ENCODE measurements around the gene RNF145.

RNF145 gene

DNA sequence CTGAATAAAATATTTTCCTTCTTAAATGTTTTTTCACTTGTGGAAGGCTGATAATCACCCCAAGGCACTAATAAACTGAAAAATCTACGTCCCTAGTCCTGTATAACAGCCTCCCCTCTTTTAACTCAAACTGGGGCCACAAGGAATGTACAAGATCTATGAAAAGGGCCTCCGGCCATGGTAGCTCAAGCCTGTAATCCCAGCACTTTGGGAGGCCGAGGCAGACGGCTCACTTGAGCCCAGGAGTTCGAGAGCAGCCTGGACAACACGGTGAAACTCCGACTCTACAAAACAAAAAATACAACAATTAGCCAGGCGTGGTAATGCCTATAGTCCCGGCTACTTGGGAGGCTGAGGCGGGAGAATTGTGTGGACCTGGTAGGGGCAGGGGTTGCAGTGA, 23.6 kb downstream of the RNF145 start:
- Histone ChIP-seq H3K9me3 (replicated peaks; ENCODE audit: low read length) (no peaks in the 10 kb centered on the region), H3K9ac (ENCODE audit: low read depth, low read length) (peak overlapping the region; percentile 68), H3K4me2 (ENCODE audit: low read length) (no peak overlapping the region), H3K4me3 (ENCODE audit: low read length) (no peak overlapping the region), H3K4me1 (ENCODE audit: control insufficient read depth, insufficient read depth, low read length) (peaks cover 58% of the 10 kb centered on the region), H3K27me3 (ENCODE audit: control insufficient read depth, insufficient read depth, low read length) (no peaks in the 10 kb centered on the region), H3K36me3 (ENCODE audit: insufficient read depth, low read length) (peaks cover 10% of the 10 kb centered on the region)

DNA sequence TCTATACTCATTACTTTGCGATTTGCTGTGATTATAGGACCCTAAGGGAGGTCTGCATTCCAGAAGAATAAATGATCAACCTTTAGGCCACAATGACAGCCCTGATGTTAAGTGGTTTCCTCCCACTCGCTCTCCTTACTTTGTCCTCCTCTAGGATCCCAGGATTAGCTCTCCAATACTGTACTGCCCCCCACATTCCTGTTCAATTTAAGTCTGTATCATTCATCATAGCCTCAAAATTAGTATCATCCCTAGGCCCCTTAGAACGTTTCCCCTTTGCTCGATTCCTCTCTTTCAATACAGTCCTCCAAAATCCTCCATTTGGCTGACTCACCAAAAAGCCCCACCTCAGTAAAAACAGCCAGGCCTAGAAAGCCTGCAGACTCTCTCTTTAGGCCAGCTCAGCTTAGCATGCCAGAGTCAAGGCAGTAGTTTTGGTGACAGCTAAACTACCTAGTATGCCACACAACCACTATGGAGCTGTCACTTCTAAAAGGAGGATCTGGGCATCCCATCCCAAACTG, 24.4 kb downstream of the RNF145 start:
- Histone ChIP-seq H3K27me3 (ENCODE audit: control insufficient read depth, insufficient read depth, low read length) (no peaks in the 10 kb centered on the region), H3K4me3 (ENCODE audit: low read length) (peak overlapping the region; percentile 9), H3K9me3 (replicated peaks; ENCODE audit: low read length) (no peaks in the 10 kb centered on the region), H3K9ac (ENCODE audit: low read depth, low read length) (peak overlapping the region; percentile 68), H3K36me3 (ENCODE audit: insufficient read depth, low read length) (peaks cover 12% of the 10 kb centered on the region), H3K4me2 (ENCODE audit: low read length) (peak overlapping the region; percentile 76), H3K4me1 (ENCODE audit: control insufficient read depth, insufficient read depth, low read length) (peaks cover 62% of the 10 kb centered on the region)

DNA sequence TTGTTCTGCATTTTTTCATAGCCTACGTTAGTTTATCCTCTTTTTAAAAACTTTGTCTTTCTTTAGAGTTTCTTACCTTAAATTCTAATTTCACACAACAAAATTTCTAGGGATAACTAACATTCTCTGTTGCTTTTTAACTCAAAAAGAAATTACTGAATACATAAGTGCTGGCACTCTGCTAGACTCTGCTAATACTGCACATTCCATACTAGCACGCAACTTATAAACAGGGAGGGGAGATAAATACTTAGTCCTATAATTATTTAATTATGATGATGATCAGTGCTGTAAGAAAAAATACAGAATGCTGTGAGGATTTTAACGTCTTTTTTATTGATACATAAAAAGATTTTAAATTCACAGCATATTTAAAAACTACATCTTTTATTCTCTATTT, 25.1 kb downstream of the RNF145 start:
- Histone ChIP-seq H3K4me3 (ENCODE audit: low read length) (no peak overlapping the region), H3K9ac (ENCODE audit: low read depth, low read length) (peak overlapping the region; percentile 68), H3K9me3 (replicated peaks; ENCODE audit: low read length) (no peaks in the 10 kb centered on the region), H3K27me3 (ENCODE audit: control insufficient read depth, insufficient read depth, low read length) (no peaks in the 10 kb centered on the region), H3K4me1 (ENCODE audit: control insufficient read depth, insufficient read depth, low read length) (peaks cover 62% of the 10 kb centered on the region), H3K4me2 (ENCODE audit: low read length) (peak overlapping the region; percentile 76), H3K36me3 (ENCODE audit: insufficient read depth, low read length) (peaks cover 7% of the 10 kb centered on the region)

DNA sequence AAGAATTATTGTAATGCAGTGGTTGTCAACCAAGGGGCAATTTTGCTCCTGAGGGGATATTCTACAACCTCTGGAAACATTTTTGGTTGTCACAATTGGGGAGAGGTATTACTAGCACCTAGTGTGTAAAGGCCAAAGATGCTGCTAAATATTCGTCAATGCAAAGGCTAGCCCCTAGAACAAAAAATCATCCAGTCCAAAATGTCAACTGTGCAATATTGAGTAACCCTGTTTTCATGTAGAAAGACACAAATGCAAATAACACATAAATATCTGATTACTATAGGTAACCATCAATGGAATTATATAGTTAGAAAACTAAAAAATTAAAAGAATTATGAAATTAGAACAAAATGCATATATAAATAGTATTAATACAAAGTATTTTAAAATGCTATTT, 26.1 kb downstream of the RNF145 start:
- Histone ChIP-seq H3K4me1 (ENCODE audit: control insufficient read depth, insufficient read depth, low read length) (peaks cover 66% of the 10 kb centered on the region), H3K36me3 (ENCODE audit: insufficient read depth, low read length) (peaks cover 7% of the 10 kb centered on the region), H3K4me3 (ENCODE audit: low read length) (no peak overlapping the region), H3K4me2 (ENCODE audit: low read length) (no peak overlapping the region), H3K27me3 (ENCODE audit: control insufficient read depth, insufficient read depth, low read length) (no peaks in the 10 kb centered on the region), H3K9ac (ENCODE audit: low read depth, low read length) (no peak overlapping the region), H3K9me3 (replicated peaks; ENCODE audit: low read length) (no peaks in the 10 kb centered on the region)

DNA sequence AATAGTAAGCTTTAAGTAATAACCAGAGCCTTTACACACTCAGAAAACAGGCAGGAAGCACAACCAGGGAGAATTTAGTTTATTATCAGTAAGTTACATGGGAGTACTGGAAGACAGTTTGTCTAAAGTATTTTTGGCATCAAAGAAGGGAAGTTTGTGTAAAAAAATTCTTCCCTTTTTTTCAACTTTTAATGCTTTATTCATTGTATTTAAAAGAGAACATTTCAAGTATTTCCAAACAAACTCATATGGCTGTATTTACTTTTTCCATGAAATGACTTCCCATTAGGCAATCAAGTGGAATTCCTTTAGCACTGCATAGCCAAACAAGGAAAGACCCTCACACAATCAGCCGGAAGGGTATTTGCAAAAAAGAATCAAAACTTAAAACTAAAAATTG, 26.7 kb downstream of the RNF145 start:
- H3K27me3 ChIP-seq (ENCODE audit: control insufficient read depth, insufficient read depth, low read length) = no peaks in the 10 kb centered on the region
- H3K4me2 ChIP-seq (ENCODE audit: low read length) = no peak overlapping the region
- H3K9ac ChIP-seq (ENCODE audit: low read depth, low read length) = no peak overlapping the region
- peaks cover 7% of the 10 kb centered on the region for H3K36me3 ChIP-seq (ENCODE audit: insufficient read depth, low read length)
- no peak overlapping the region for H3K4me3 ChIP-seq (ENCODE audit: low read length)
- H3K4me1 ChIP-seq (ENCODE audit: control insufficient read depth, insufficient read depth, low read length) = peaks cover 66% of the 10 kb centered on the region
- H3K9me3 ChIP-seq (replicated peaks; ENCODE audit: low read length) = no peaks in the 10 kb centered on the region

DNA sequence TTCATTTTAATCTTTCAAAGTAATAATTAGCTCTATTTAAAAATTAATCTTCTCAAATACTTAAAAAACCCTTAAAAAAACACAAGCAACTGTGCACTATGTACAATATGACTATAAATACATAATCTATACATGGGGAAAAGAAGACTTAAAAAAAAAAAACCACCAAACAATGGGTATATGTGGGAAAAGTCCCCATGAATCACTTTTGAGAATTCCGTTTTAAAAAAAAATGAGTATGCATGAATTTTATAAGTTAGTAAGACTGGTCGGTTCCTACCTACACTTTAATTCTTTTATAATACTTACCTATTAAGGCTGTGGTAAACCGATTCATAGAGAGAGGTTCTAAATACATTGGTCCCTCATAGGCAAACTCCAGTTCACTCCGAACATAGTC, 27.7 kb downstream of the RNF145 start:
- Histone ChIP-seq H3K9ac (ENCODE audit: low read depth, low read length) (no peak overlapping the region), H3K9me3 (replicated peaks; ENCODE audit: low read length) (no peaks in the 10 kb centered on the region), H3K27me3 (ENCODE audit: control insufficient read depth, insufficient read depth, low read length) (no peaks in the 10 kb centered on the region), H3K36me3 (ENCODE audit: insufficient read depth, low read length) (peaks cover 7% of the 10 kb centered on the region), H3K4me3 (ENCODE audit: low read length) (no peak overlapping the region), H3K4me1 (ENCODE audit: control insufficient read depth, insufficient read depth, low read length) (peaks cover 65% of the 10 kb centered on the region), H3K4me2 (ENCODE audit: low read length) (no peak overlapping the region)

DNA sequence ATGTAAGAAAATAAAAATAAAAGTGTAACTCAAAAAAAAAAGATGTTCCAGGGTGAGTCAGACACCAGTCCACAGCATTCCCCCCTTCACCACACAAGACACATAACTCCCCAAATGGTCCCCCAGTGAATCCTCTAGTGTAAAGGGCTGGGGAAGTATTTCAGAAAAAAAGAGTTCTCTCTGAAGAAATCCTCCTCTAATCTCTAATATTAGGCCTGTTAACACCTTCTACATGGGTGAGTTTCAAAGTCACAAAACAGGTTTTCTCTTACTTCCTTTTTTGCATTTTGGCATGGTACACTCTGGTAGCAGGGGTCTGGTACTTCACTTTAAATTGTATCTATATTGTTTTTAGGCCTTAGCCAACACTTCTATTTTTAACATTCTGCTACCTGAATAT, 28.2 kb downstream of the RNF145 start:
- Histone ChIP-seq H3K4me3 (ENCODE audit: low read length) (no peak overlapping the region), H3K4me2 (ENCODE audit: low read length) (no peak overlapping the region), H3K9ac (ENCODE audit: low read depth, low read length) (no peak overlapping the region), H3K4me1 (ENCODE audit: control insufficient read depth, insufficient read depth, low read length) (peaks cover 60% of the 10 kb centered on the region), H3K27me3 (ENCODE audit: control insufficient read depth, insufficient read depth, low read length) (no peaks in the 10 kb centered on the region), H3K9me3 (replicated peaks; ENCODE audit: low read length) (no peaks in the 10 kb centered on the region), H3K36me3 (ENCODE audit: insufficient read depth, low read length) (peaks cover 10% of the 10 kb centered on the region)

DNA sequence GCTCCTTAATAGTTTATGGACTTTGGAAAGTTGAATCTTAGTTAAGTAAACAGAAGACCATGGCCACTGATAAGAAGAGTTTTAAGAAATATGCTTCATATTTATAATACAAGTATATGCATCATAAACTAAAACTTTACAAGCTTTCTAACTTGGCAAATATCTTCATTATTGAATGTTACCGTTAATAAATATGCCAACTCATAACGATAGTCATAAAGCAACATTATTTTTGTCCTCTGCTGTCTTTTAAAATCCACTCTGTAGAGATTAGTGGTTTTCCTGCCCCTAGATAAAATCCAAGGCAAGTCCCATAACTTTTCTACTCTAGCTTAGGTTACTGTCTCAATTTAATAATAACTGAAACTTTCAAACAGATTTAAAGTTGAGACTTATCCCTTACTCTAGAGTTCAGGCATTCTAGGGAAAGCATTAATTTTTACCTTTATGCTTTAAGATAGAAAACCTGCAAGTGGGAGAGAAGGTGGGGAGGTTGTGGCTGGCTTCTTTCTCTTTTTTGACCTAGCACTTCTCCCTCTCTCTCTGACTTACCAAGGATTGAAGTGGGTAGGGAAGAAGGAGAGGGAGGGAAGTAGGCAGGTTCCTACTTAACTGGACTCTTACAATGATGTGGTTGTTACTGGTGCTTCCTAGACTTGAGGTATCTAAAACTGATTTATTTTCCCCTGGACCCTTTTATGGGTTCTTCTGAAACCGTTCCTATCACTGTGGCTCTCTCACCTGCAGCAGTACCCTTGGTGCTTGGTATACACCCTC, 29.6 kb downstream of the RNF145 start:
- Histone ChIP-seq H3K36me3 (ENCODE audit: insufficient read depth, low read length) (peaks cover 20% of the 10 kb centered on the region), H3K27me3 (ENCODE audit: control insufficient read depth, insufficient read depth, low read length) (no peaks in the 10 kb centered on the region), H3K9ac (ENCODE audit: low read depth, low read length) (peak overlapping the region; percentile 55), H3K4me3 (ENCODE audit: low read length) (no peak overlapping the region), H3K4me1 (ENCODE audit: control insufficient read depth, insufficient read depth, low read length) (peaks cover 46% of the 10 kb centered on the region), H3K9me3 (replicated peaks; ENCODE audit: low read length) (no peaks in the 10 kb centered on the region), H3K4me2 (ENCODE audit: low read length) (peak overlapping the region; percentile 32)

DNA sequence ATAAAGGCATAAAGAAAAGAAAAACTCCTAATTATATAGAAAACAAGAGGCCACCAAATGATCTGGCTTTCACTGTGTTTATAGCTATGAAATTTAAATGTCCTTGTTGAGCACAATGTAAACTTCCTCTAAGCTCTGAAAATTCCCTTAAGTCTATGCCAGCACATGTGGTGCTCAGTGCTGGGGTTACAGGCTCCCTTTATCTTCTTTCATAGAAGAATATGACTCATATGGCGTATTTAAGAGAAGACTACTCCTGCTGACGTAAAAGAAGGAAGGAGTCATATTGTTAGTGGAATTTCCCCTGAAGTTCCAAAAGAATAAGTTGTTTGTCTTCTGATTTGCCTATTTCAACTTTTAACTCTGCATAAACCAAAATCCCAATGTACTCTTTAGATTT, 30.4 kb downstream of the RNF145 start:
- no peaks in the 10 kb centered on the region for H3K9me3 ChIP-seq (replicated peaks; ENCODE audit: low read length)
- no peaks in the 10 kb centered on the region for H3K27me3 ChIP-seq (ENCODE audit: control insufficient read depth, insufficient read depth, low read length)
- peaks cover 39% of the 10 kb centered on the region for H3K4me1 ChIP-seq (ENCODE audit: control insufficient read depth, insufficient read depth, low read length)
- peaks cover 22% of the 10 kb centered on the region for H3K36me3 ChIP-seq (ENCODE audit: insufficient read depth, low read length)
- no peak overlapping the region for H3K4me3 ChIP-seq (ENCODE audit: low read length)
- H3K4me2 ChIP-seq (ENCODE audit: low read length) = peak overlapping the region; percentile 32
- H3K9ac ChIP-seq (ENCODE audit: low read depth, low read length) = peak overlapping the region; percentile 55

DNA sequence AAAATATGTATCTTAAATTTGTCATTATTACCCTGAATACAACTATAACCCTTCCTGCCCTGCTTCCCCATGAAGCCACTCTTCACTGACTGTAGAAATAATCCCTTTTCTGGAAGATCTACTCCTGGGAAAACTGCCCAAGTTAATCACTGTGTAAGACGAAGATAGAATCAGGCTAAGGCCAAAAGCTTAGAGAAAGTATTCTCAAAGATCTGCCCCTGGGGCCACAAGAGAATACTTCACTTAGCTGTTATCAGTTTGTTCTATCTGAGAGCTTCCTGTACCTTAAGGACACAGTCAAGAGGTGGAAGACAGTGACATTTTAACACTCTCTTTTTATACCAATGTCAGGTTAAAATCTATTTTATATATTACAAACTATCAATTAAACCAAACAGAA, 33.8 kb downstream of the RNF145 start:
- Histone ChIP-seq H3K9me3 (replicated peaks; ENCODE audit: low read length) (no peaks in the 10 kb centered on the region), H3K36me3 (ENCODE audit: insufficient read depth, low read length) (peaks cover 26% of the 10 kb centered on the region), H3K27me3 (ENCODE audit: control insufficient read depth, insufficient read depth, low read length) (no peaks in the 10 kb centered on the region), H3K9ac (ENCODE audit: low read depth, low read length) (no peak overlapping the region), H3K4me2 (ENCODE audit: low read length) (no peak overlapping the region), H3K4me3 (ENCODE audit: low read length) (no peak overlapping the region), H3K4me1 (ENCODE audit: control insufficient read depth, insufficient read depth, low read length) (peaks cover 18% of the 10 kb centered on the region)

DNA sequence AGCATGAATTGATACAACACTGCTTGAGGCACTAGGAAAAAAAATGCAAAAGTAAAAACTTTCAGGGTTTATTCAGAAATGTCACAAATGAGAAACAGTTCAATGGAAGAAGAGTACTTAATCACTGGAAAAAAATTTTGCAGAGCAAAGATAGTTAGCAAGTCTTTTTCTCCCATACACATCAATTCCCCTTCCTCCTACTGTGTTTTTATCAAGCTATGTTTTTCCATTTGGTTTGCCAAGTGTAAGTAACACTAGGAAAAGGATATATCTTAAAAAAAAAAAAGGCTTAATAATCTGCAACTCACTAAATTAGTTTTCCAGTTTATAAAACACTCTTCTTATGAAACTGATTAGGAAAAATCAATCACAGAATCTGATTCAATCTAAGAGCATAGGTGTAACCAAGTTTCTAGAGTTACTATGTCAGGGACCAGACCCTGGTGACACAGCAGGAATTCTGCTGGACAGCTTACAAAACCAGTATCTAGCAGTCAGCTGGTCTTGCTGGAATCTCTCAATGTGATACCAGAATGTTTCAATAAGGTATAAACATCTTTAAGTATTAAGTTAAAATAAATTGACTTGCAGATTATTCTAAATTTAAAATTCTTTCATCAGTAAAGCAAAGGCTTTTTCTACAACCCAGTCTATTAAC, 34.7 kb downstream of the RNF145 start:
- H3K4me1 ChIP-seq (ENCODE audit: control insufficient read depth, insufficient read depth, low read length) = peaks cover 10% of the 10 kb centered on the region
- H3K4me2 ChIP-seq (ENCODE audit: low read length) = no peak overlapping the region
- H3K36me3 ChIP-seq (ENCODE audit: insufficient read depth, low read length) = peaks cover 21% of the 10 kb centered on the region
- no peaks in the 10 kb centered on the region for H3K27me3 ChIP-seq (ENCODE audit: control insufficient read depth, insufficient read depth, low read length)
- no peak overlapping the region for H3K4me3 ChIP-seq (ENCODE audit: low read length)
- no peaks in the 10 kb centered on the region for H3K9me3 ChIP-seq (replicated peaks; ENCODE audit: low read length)
- no peak overlapping the region for H3K9ac ChIP-seq (ENCODE audit: low read depth, low read length)

Measured in skeletal muscle satellite cell (primary cell).